Stromal cell of bone marrow (primary cell): ENCODE results near the gene NCBP1.
A peak's percentile ranks its signal among the peaks of the same experiment; 100 is the strongest.

ENCODE experiments used
- DNase-seq: peaks from one replicate; pipeline ENCODE4 v3.0.0-alpha.2; 2012; ENCODE audit warnings: low read depth

The NCBP1 gene

GRCh38 chr9:97627624-97628023 is 6.0 kb upstream of the NCBP1 start:
- DNase-seq = no peak

- no peak for DNase-seq
These were observed 5.0 kb upstream of the NCBP1 start for GRCh38 chr9:97628668-97629067.

DNA sequence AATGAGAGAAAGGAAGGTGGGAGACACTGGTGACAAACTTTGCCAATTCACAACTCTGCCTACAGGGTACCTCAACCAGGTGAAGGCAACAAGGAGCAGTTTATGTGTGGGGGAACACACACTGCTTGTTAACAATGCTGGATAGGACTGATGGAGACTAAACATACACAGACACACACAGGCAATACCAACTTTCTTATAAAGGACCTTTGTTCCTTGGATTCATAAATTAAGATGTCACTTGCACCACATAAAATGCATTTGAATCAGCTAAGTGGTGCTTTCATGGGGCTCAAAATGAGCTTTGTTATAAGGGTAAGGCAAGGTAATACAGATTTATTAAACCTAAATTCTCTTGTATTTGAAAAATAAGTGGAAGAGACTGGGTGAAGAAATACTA is 4.5 kb upstream of the NCBP1 start:
- no peak for DNase-seq

DNA sequence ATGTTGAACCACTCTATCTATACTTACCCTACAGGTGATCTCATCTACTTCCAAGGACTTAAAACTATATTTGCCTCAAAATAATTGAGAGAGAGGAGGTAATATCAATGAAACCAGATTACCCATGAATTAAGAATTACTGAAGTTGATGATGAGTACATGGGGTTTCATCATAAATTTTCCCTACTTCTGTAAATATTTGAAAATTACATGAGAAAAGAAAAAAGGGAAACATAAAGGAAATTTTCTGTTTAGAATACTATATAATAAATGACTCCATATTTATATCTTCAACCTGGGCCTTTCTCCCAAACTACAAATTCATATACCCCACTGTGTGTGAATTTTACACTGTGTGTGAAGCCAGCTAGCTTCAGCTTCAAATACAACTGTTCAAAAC is 3.0 kb upstream of the NCBP1 start:
- DNase-seq = no peak

DNA sequence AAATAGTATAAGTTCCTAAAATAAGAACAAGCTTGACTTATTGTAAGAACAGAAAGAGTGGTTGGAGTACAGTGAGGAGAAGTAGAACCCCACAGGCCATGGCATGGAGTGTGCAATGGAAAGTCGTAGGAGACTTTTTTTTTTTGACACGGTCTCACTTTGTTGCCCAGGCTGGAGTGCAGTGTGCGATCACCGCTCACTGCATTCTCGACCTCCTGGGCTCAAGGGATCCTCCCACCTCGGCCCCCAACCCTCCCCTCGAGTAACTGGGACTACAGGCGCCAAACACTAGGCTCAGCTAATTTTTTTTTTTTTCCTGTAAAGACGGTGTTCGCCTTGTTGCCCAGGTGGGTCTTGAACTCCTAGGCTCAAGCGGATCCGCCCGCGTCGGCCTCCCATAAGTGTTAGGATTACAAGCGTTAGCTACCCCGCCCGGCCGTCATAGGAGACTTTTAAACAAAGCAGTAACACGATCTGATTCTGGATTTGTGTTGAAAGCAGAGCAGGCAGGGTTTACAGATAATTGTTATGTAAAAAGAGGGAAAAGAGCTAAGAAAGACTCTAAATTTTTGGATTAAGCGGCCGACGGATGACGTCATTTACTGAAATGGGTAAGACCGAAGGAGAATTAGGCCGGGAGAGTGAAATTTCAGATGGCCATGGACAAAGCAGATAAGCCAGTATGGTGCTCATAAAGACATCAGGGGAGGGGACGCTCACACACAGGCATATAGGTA is 1.2 kb upstream of the NCBP1 start:
- DNase-seq = peak; percentile 59

- DNase-seq = no peak
These were observed 354 bp downstream of the NCBP1 start for GRCh38 chr9:97633859-97634490.

GRCh38 chr9:97635026-97635425 is 1.4 kb downstream of the NCBP1 start:
- DNase-seq = no peak

DNA sequence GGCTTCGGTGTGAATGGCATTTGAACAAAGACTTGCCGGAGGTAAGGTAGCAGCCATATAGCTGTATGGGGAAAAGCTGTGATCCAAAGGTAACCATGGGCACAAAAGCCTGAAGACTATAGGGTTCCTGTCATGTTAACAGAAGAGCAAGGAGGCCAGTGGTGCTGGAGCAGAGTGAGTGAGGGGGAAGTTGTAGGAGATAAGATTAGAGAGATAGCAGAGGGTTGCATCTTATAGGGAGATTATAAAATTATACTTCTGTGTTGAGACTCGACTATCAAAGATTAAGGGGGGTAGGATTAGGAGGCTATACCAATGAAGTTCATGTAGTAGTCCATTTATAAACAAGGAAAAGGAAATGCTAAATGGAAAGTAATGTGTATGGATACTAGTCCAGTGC is 3.3 kb downstream of the NCBP1 start:
- DNase-seq = no peak

GRCh38 chr9:97638666-97639065 is 5.0 kb downstream of the NCBP1 start:
- DNase-seq = no peak

DNA sequence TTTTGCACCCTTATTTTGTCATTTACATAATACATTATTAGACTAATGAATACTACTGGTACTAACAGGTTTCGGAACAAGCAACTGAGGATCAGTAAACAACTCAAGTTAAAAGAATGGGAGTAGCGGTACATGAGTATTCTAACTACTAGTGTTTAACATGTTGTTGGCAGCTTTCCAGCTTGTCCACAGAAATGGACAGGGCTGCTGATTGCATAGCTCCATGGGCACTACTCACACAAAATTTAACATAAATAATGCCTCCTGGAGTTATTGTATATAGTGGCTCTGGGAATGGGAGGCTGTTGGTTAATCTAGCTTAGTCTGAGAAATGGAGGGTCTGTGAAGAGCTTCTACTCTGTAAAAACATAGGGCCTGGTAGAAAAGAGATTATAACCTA is 6.7 kb downstream of the NCBP1 start:
- DNase-seq = no peak

DNA sequence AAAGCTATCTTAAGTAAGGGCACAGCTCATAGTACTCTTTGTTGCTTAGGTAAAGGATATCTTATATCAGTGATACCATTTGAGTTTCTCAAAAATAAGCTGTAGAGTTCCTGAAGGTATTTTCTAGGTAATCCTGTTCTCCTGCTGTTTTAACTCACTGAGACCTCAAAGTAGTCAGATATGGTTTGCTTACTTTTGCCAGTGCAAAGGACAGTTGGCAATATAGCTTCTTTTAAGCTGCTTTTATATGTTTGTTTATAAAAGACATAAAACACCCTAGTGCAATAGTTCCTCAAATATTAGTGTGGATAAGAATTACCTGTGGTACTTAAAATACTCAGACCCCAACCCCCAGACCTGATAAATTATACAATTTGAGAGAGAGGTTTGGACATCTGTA is 12.1 kb downstream of the NCBP1 start:
- no peak for DNase-seq

- no peak for DNase-seq
These were observed 14.4 kb downstream of the NCBP1 start for GRCh38 chr9:97647996-97648395.

GRCh38 chr9:97651646-97652045 is 18.0 kb downstream of the NCBP1 start:
- no peak for DNase-seq

GRCh38 chr9:97658707-97659106 is 25.1 kb downstream of the NCBP1 start:
- DNase-seq = no peak

DNA sequence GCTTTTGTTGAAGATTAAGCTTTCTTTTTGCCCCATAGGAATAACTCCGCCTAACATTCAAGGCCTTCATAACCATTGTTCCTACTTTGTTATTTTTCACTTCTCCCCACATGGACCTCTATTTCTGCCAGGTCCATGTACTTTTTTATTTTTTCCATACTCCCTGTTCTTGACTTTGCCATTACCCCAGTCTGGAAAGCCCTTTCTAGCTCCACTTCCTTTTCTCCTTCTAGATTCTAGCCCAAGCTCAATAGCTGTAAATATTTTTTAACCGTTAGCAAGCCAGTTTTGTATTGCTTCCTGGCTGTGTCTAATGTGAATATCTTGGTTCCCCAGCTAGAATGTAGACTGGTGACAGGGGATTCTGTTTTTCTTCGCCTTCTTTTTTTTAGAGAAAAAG is 26.1 kb downstream of the NCBP1 start:
- no peak for DNase-seq

GRCh38 chr9:97660340-97660739 is 26.7 kb downstream of the NCBP1 start:
- DNase-seq = no peak

GRCh38 chr9:97660847-97661246 is 27.2 kb downstream of the NCBP1 start:
- DNase-seq = no peak

DNA sequence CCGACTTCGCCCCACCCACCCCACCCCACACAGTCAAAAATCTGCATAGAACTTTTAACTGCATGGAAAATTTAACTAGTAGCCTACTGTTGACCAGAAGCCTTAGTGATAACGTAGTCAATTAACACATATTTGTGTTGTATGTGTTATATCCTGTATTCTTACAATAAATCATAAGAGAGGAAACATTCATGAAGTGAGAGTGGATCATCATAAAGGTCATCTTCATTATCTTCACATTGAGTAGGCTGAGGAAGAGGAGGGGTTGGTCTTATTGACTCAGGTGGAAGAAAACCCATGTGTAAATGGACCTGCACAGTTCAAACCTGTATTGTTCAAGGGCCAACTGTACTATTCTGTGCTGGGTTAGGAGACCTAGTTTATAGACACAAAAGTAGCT is 32.1 kb downstream of the NCBP1 start:
- no peak for DNase-seq

GRCh38 chr9:97666907-97667686 is 33.5 kb downstream of the NCBP1 start:
- no peak for DNase-seq

DNA sequence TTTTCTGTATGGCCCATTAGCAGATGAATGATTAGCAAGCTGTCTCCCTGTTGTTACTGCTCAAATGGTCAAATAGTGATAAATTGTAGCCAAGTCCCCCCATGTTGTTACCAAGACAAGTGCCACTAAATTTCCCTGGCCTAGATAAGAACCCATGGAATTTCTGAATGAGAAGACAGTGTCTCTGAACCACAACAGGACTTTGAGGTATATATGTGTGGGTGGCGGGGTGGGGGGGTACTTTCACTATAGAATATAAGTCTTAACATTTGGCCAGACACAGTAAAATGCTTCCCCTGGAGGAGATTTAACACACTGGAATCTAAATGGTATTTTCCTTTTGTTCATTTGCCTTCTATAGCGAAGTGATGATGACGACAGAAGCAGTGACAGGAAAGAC is 34.9 kb downstream of the NCBP1 start:
- DNase-seq = no peak

- DNase-seq = no peak
These were observed 37.0 kb downstream of the NCBP1 start for GRCh38 chr9:97670586-97670985.

GRCh38 chr9:97672403-97672802 is 38.8 kb downstream of the NCBP1 start:
- DNase-seq = no peak

DNA sequence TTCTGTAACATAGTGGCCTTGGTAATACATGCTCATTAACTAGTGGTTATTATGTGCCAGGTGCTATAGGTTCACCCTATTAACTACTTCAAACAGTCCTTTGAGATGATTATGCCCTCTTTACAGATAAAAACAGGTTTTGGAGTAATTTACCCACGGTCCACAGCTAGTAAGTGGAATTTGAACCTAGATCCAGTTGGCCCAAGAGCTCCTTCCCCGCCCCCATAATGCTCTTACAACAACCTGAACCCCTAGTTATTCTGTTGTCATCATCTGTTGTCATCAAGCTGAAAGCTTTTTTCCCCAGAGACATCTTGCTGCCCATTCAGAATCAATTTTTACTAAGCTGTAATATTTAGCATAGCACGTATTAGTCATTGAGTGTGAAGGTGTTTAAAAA is 40.3 kb downstream of the NCBP1 start:
- DNase-seq = no peak
